ENCODE results near the gene MED12.
A peak's percentile ranks its signal among the peaks of the same experiment; 100 is the strongest.

Gene MED12

DNA sequence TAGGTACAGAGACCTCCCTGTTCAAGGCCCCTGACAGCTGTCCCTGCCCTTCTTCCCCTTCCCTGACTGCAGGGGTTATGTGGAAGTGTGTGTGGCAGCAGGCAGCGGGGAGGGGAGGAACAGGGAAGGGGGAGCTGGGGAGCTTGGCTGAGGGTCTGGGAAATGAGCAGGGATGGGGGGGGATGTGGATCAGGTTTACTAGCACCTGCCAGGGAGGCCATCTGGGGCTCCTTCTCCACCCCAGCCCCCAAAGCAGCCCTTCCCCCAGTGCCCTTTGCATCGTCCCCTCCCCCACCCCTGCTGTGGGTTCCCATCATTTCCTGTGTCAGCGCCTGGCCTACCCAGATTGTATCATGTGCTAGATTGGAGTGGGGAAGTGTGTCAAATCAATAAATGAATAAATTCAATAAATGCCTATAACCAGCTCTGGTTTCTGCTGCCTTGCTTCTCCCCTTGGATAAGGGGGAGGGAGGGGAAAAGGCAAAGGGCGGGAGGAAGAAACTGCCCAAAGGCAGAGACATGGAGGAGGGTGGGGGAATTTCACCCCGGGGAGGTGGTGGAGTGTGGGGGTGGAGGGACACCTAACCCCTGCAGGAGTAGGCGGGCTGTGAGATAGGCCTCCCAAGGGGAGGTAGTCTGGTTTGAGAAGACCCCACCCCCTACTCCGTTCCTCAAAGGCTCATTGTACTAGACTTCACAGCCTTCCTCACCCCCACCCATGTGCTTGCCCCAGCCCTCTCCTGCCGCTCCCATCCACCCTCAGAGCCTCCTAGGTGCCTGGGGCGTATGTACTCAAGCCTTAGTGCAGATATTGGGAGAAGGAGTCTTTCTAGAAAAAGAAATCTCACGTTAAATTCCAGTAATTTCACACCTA, 15.0 kb upstream of the MED12 start:
- TF ChIP-seq, protein P1, sequence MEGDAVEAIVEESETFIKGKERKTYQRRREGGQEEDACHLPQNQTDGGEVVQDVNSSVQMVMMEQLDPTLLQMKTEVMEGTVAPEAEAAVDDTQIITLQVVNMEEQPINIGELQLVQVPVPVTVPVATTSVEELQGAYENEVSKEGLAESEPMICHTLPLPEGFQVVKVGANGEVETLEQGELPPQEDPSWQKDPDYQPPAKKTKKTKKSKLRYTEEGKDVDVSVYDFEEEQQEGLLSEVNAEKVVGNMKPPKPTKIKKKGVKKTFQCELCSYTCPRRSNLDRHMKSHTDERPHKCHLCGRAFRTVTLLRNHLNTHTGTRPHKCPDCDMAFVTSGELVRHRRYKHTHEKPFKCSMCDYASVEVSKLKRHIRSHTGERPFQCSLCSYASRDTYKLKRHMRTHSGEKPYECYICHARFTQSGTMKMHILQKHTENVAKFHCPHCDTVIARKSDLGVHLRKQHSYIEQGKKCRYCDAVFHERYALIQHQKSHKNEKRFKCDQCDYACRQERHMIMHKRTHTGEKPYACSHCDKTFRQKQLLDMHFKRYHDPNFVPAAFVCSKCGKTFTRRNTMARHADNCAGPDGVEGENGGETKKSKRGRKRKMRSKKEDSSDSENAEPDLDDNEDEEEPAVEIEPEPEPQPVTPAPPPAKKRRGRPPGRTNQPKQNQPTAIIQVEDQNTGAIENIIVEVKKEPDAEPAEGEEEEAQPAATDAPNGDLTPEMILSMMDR (IDR thresholded peaks at IDR 0.05): no peak
- peak overlapping the region; percentile 95 for H3K27ac Mint-ChIP-seq
- H3K36me3 Mint-ChIP-seq (ENCODE audit: low read depth): no peaks in the 10 kb centered on the region
- H3K4me3 Mint-ChIP-seq: peak overlapping the region; percentile 72
- peaks cover 55% of the 10 kb centered on the region for H3K9me3 Mint-ChIP-seq
- peaks cover 89% of the 10 kb centered on the region for H3K4me1 Mint-ChIP-seq
- DNase-seq: peak; percentile 48
- H3K27me3 Mint-ChIP-seq (ENCODE audit: low read depth, poor library complexity): peaks cover 8% of the 10 kb centered on the region

DNA sequence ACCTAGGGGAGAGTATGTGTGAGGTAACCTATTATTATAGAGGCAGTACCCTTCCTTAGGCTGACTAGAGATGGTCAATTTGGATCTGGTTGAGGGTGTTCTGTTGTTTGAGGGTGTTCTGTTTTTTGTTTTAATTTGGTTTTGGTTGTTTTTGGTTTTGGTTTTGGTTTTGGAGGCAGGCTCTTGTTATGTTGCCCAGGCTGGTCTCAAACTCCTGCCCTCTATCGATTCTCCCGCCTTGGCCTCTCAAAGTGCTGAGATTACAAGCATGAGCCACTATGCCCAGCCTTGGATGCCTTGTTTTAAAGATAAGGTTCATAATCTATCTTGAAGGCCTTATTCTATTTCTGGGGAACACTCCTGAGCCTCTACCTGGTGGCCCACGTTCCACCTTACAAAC, 12.8 kb upstream of the MED12 start:
- DNase-seq: no peak
- TF ChIP-seq, protein P1 (IDR thresholded peaks at IDR 0.05): no peak
- no peaks in the 10 kb centered on the region for H3K36me3 Mint-ChIP-seq (ENCODE audit: low read depth)
- H3K27ac Mint-ChIP-seq: no peak overlapping the region
- peaks cover 69% of the 10 kb centered on the region for H3K9me3 Mint-ChIP-seq
- peaks cover 89% of the 10 kb centered on the region for H3K4me1 Mint-ChIP-seq
- H3K27me3 Mint-ChIP-seq (ENCODE audit: low read depth, poor library complexity): no peaks in the 10 kb centered on the region
- H3K4me3 Mint-ChIP-seq: no peak overlapping the region

DNA sequence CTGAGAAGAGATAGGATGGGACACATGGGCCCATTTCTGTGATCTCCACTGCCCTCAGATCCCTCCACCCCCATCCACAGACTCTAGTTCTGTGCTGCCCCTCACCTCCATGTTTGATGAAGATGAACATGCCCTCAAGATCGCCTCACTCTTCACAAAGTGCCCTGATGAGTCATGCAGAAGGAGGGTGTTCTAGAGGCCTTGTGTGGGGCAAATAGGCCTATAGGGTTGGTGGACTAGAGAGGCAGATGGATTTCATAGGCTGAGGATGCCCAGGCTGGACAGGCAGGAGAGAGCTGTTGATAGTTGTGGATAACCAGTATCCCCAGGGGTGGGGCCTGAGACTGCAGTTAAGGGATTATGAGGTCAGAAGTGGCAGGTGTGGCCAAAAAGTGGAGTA, 12.0 kb upstream of the MED12 start, which contains the start of gene CXorf65:
Gene CXorf65 (minus strand): TSS at position 314 of the 400 bp plus-strand sequence. CDS start 184 bp downstream, at position 130.
- TF ChIP-seq, protein P1 (IDR thresholded peaks at IDR 0.05): no peak
- peak within 1 kb of the TSS; percentile 55 for H3K4me3 Mint-ChIP-seq
- no peak for DNase-seq
- no peaks in the 10 kb centered on the region for H3K36me3 Mint-ChIP-seq (ENCODE audit: low read depth)
- peaks cover 72% of the 10 kb centered on the region for H3K9me3 Mint-ChIP-seq
- peak within 1 kb of the TSS; percentile 63 for H3K27ac Mint-ChIP-seq
- H3K4me1 Mint-ChIP-seq: peaks cover 85% of the 10 kb centered on the region
- H3K27me3 Mint-ChIP-seq (ENCODE audit: low read depth, poor library complexity): no peaks in the 10 kb centered on the region

DNA sequence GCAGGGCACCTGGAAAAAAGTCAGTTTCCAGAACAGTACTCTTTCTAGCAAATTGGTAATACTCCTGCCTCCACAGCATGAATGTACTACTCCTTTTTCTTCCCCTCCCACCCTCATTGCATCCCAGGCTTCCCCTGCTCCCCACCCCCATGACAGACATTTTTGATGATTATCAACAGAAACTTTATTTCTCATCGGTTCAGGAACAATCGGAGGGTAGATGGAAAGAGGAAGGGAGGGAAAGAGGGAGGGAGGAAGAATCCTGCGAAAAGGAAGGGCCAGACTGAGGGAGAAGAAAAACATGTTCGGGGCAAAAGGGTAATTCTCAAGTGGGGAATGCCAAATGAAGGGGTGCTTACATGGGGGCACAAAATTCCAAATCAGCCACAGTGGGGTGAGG, 11.2 kb upstream of the MED12 start:
- H3K4me3 Mint-ChIP-seq: peak overlapping the region; percentile 55
- H3K27ac Mint-ChIP-seq: peak overlapping the region; percentile 63
- H3K27me3 Mint-ChIP-seq (ENCODE audit: low read depth, poor library complexity): no peaks in the 10 kb centered on the region
- TF ChIP-seq, protein P1 (IDR thresholded peaks at IDR 0.05): no peak
- no peak for DNase-seq
- peaks cover 85% of the 10 kb centered on the region for H3K4me1 Mint-ChIP-seq
- peaks cover 76% of the 10 kb centered on the region for H3K9me3 Mint-ChIP-seq
- H3K36me3 Mint-ChIP-seq (ENCODE audit: low read depth): no peaks in the 10 kb centered on the region

DNA sequence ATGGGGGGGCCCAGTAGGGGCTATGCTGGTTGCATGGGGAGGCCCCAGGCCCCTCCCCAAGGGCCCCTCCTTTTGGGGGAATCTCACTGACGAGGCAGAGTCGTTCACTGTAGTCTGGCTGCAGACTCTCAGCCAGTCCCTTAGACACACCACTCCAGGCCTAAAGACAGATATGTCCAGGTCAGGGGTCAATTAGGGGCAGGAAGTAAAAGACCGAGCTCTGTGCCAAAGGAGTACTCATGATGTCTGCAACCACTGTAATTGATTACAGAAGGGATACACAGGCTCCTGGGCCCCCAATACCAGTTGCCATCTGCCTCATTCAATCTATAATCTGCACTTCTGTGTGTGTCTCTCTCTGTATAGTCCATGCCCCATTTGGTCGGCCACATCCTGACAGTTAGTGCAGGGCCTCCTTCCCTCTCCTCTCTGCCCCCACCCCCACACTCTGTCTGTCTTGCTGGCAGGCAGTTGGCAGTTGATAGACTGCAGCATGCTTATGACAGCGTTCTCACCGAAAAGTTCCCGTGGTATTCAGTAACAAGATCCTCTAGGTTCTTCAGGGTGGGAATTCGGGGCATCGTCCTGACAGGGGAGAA, 10.5 kb upstream of the MED12 start:
- Mint-ChIP-seq H3K36me3 (ENCODE audit: low read depth) (no peaks in the 10 kb centered on the region), H3K9me3 (peaks cover 75% of the 10 kb centered on the region), H3K4me3 (peak overlapping the region; percentile 55), H3K27me3 (ENCODE audit: low read depth, poor library complexity) (no peaks in the 10 kb centered on the region), H3K4me1 (peaks cover 81% of the 10 kb centered on the region), H3K27ac (peak overlapping the region; percentile 63)
- TF ChIP-seq, protein P1 (IDR thresholded peaks at IDR 0.05): no peak
- DNase-seq: peak; percentile 35

Data from nephron progenitor cell (in vitro differentiated cells).